ENCODE measurements around the gene KRTAP2-1.

KRTAP2-1 gene

GRCh38 chr17:41008811-41009210 is 38.3 kb downstream of the KRTAP2-1 start, which contains the start of gene KRTAP3-1:
Gene KRTAP3-1 (minus strand): TSS chr17:41009128. CDS start chr17:41009074, 54 bp downstream.
- no peak within 1 kb of the TSS for H3K27ac ChIP-seq (ENCODE audit: low read depth, low read length)
- whole genome bisulfite sequencing (ENCODE audit: extremely low coverage, insufficient coverage, insufficient read length) = no CpG with 5 or more reads among the region's 8 CpGs
- H3K4me2 ChIP-seq (ENCODE audit: low read length) = no peak within 1 kb of the TSS
- peak within 1 kb of the TSS; percentile 13 for H3K14ac ChIP-seq (ENCODE audit: low read length)
- H3K4me1 ChIP-seq (ENCODE audit: control insufficient read depth in 1 of 2, insufficient read depth in 2 of 2, low read length in 2 of 2) = peaks cover 4% of the 10 kb centered on the region in 2 experiments
- no peak within 1 kb of the TSS for H3K23ac ChIP-seq (ENCODE audit: low read length)
- H4K8ac ChIP-seq (ENCODE audit: low read depth, low read length) = no peak within 1 kb of the TSS
- H4K91ac ChIP-seq (ENCODE audit: low read depth, low read length) = no peak within 1 kb of the TSS
- H2BK5ac ChIP-seq (ENCODE audit: low read depth, low read length, poor library complexity) = no peak within 1 kb of the TSS
- no peak within 1 kb of the TSS for H3K9ac ChIP-seq (ENCODE audit: low read length)
- H3K79me1 ChIP-seq (ENCODE audit: low read length) = peaks cover 2% of the 10 kb centered on the region
- H2BK12ac ChIP-seq (ENCODE audit: low read length) = no peak within 1 kb of the TSS
- no peak within 1 kb of the TSS for H2AFZ ChIP-seq (ENCODE audit: insufficient read depth, low read length, poor library complexity)
- H3K4me3 ChIP-seq (ENCODE audit: low read depth, low read length) = no peak within 1 kb of the TSS
- no peaks in the 10 kb centered on the region for H3K36me3 ChIP-seq (ENCODE audit: control insufficient read depth in 1 of 2, insufficient read depth in 2 of 2, low read length in 2 of 2)
- no peak within 1 kb of the TSS for H4K12ac ChIP-seq (ENCODE audit: low read depth, low read length)
- no peak within 1 kb of the TSS for H3K18ac ChIP-seq (ENCODE audit: low read length)
- no peak within 1 kb of the TSS for H2AK5ac ChIP-seq (ENCODE audit: low read length)
- DNase-seq = no peak
- no peak within 1 kb of the TSS for H2BK120ac ChIP-seq (ENCODE audit: insufficient read depth, low read length, poor library complexity)
- H3K9me3 ChIP-seq (ENCODE audit: insufficient read depth, low read depth, low read length) = no peaks in the 10 kb centered on the region
- no peak within 1 kb of the TSS for H3K4ac ChIP-seq (ENCODE audit: low read depth, low read length)
- no peaks in the 10 kb centered on the region for H3K79me2 ChIP-seq (ENCODE audit: control insufficient read depth, insufficient read depth, low read length, poor library complexity)
- H3K27me3 ChIP-seq (ENCODE audit: insufficient read depth, low read length) = no peaks in the 10 kb centered on the region

- H3K4me1 ChIP-seq (ENCODE audit: control insufficient read depth in 1 of 2, insufficient read depth in 2 of 2, low read length in 2 of 2) = peaks cover 4% of the 10 kb centered on the region in 2 experiments
- peaks cover 2% of the 10 kb centered on the region for H3K79me1 ChIP-seq (ENCODE audit: low read length)
- no peaks in the 10 kb centered on the region for H3K27me3 ChIP-seq (ENCODE audit: insufficient read depth, low read length)
- H2BK12ac ChIP-seq (ENCODE audit: low read length) = no peak overlapping the region
- no peak overlapping the region for H2BK5ac ChIP-seq (ENCODE audit: low read depth, low read length, poor library complexity)
- no peak overlapping the region for H4K12ac ChIP-seq (ENCODE audit: low read depth, low read length)
- H3K36me3 ChIP-seq (ENCODE audit: control insufficient read depth in 1 of 2, insufficient read depth in 2 of 2, low read length in 2 of 2) = no peaks in the 10 kb centered on the region
- H3K4me2 ChIP-seq (ENCODE audit: low read length) = no peak overlapping the region
- H4K8ac ChIP-seq (ENCODE audit: low read depth, low read length) = no peak overlapping the region
- no peak overlapping the region for H3K18ac ChIP-seq (ENCODE audit: low read length)
- no peak for DNase-seq
- no peak overlapping the region for H3K4ac ChIP-seq (ENCODE audit: low read depth, low read length)
- H3K79me2 ChIP-seq (ENCODE audit: control insufficient read depth, insufficient read depth, low read length, poor library complexity) = no peaks in the 10 kb centered on the region
- H3K9me3 ChIP-seq (ENCODE audit: insufficient read depth, low read depth, low read length) = no peaks in the 10 kb centered on the region
- H3K9ac ChIP-seq (ENCODE audit: low read length) = no peak overlapping the region
- H3K4me3 ChIP-seq (ENCODE audit: low read depth, low read length) = no peak overlapping the region
- H2AFZ ChIP-seq (ENCODE audit: insufficient read depth, low read length, poor library complexity) = no peak overlapping the region
- no peak overlapping the region for H2BK120ac ChIP-seq (ENCODE audit: insufficient read depth, low read length, poor library complexity)
- no peak overlapping the region for H3K27ac ChIP-seq (ENCODE audit: low read depth, low read length)
- H3K14ac ChIP-seq (ENCODE audit: low read length) = no peak overlapping the region
- H2AK5ac ChIP-seq (ENCODE audit: low read length) = no peak overlapping the region
- H3K23ac ChIP-seq (ENCODE audit: low read length) = no peak overlapping the region
- no CpG with 5 or more reads among the region's 3 CpGs for whole genome bisulfite sequencing (ENCODE audit: extremely low coverage, insufficient coverage, insufficient read length)
- H4K91ac ChIP-seq (ENCODE audit: low read depth, low read length) = no peak overlapping the region
Observed at GRCh38 chr17:41004397-41004796, 42.7 kb downstream of the KRTAP2-1 start.

GRCh38 chr17:41003926-41004325 is 43.2 kb downstream of the KRTAP2-1 start:
- no peak overlapping the region for H3K4me3 ChIP-seq (ENCODE audit: low read depth, low read length)
- no peak overlapping the region for H3K18ac ChIP-seq (ENCODE audit: low read length)
- H4K91ac ChIP-seq (ENCODE audit: low read depth, low read length) = no peak overlapping the region
- DNase-seq = no peak
- H3K27ac ChIP-seq (ENCODE audit: low read depth, low read length) = no peak overlapping the region
- H3K9ac ChIP-seq (ENCODE audit: low read length) = no peak overlapping the region
- no peaks in the 10 kb centered on the region for H3K36me3 ChIP-seq (ENCODE audit: control insufficient read depth in 1 of 2, insufficient read depth in 2 of 2, low read length in 2 of 2)
- H4K12ac ChIP-seq (ENCODE audit: low read depth, low read length) = no peak overlapping the region
- no peak overlapping the region for H2BK5ac ChIP-seq (ENCODE audit: low read depth, low read length, poor library complexity)
- H2AK5ac ChIP-seq (ENCODE audit: low read length) = no peak overlapping the region
- no peaks in the 10 kb centered on the region for H3K27me3 ChIP-seq (ENCODE audit: insufficient read depth, low read length)
- H3K23ac ChIP-seq (ENCODE audit: low read length) = no peak overlapping the region
- no peak overlapping the region for H2AFZ ChIP-seq (ENCODE audit: insufficient read depth, low read length, poor library complexity)
- WGBS (ENCODE audit: extremely low coverage, insufficient coverage, insufficient read length) = no CpG with 5 or more reads among the region's 4 CpGs
- H3K79me2 ChIP-seq (ENCODE audit: control insufficient read depth, insufficient read depth, low read length, poor library complexity) = no peaks in the 10 kb centered on the region
- H3K9me3 ChIP-seq (ENCODE audit: insufficient read depth, low read depth, low read length) = no peaks in the 10 kb centered on the region
- H2BK12ac ChIP-seq (ENCODE audit: low read length) = no peak overlapping the region
- H3K4me2 ChIP-seq (ENCODE audit: low read length) = no peak overlapping the region
- H3K14ac ChIP-seq (ENCODE audit: low read length) = no peak overlapping the region
- H3K4ac ChIP-seq (ENCODE audit: low read depth, low read length) = no peak overlapping the region
- H3K4me1 ChIP-seq (ENCODE audit: control insufficient read depth in 1 of 2, insufficient read depth in 2 of 2, low read length in 2 of 2) = peaks cover 3% of the 10 kb centered on the region in 2 experiments
- no peak overlapping the region for H2BK120ac ChIP-seq (ENCODE audit: insufficient read depth, low read length, poor library complexity)
- no peak overlapping the region for H4K8ac ChIP-seq (ENCODE audit: low read depth, low read length)
- peaks cover 2% of the 10 kb centered on the region for H3K79me1 ChIP-seq (ENCODE audit: low read length)

- Histone ChIP-seq H3K79me1 (ENCODE audit: low read length) (no peaks in the 10 kb centered on the region), H3K18ac (ENCODE audit: low read length) (no peak overlapping the region), H3K14ac (ENCODE audit: low read length) (no peak overlapping the region), H2BK5ac (ENCODE audit: low read depth, low read length, poor library complexity) (no peak overlapping the region), H2BK120ac (ENCODE audit: insufficient read depth, low read length, poor library complexity) (no peak overlapping the region), H3K79me2 (ENCODE audit: control insufficient read depth, insufficient read depth, low read length, poor library complexity) (no peaks in the 10 kb centered on the region), H4K91ac (ENCODE audit: low read depth, low read length) (no peak overlapping the region), H2AK5ac (ENCODE audit: low read length) (no peak overlapping the region), H3K27me3 (ENCODE audit: insufficient read depth, low read length) (no peaks in the 10 kb centered on the region), H3K23ac (ENCODE audit: low read length) (no peak overlapping the region), H3K9ac (ENCODE audit: low read length) (no peak overlapping the region), H3K4me3 (ENCODE audit: low read depth, low read length) (no peak overlapping the region), H3K36me3 (ENCODE audit: control insufficient read depth in 1 of 2, insufficient read depth in 2 of 2, low read length in 2 of 2) (no peaks in the 10 kb centered on the region), H3K9me3 (ENCODE audit: insufficient read depth, low read depth, low read length) (no peaks in the 10 kb centered on the region), H2BK12ac (ENCODE audit: low read length) (no peak overlapping the region), H4K12ac (ENCODE audit: low read depth, low read length) (no peak overlapping the region), H2AFZ (ENCODE audit: insufficient read depth, low read length, poor library complexity) (no peak overlapping the region), H3K4me2 (ENCODE audit: low read length) (no peak overlapping the region), H3K4me1 (ENCODE audit: control insufficient read depth in 1 of 2, insufficient read depth in 2 of 2, low read length in 2 of 2) (no peaks in the 10 kb centered on the region), H3K27ac (ENCODE audit: low read depth, low read length) (no peak overlapping the region), H3K4ac (ENCODE audit: low read depth, low read length) (no peak overlapping the region), H4K8ac (ENCODE audit: low read depth, low read length) (no peak overlapping the region)
- no peak for DNase-seq
- WGBS (ENCODE audit: extremely low coverage, insufficient coverage, insufficient read length) = no CpG with 5 or more reads among the region's 5 CpGs
Observed at GRCh38 chr17:41002814-41003213, 44.3 kb downstream of the KRTAP2-1 start.

All from trophoblast cell (in vitro differentiated cells and primary cell).